A549 (cell line): ENCODE data around the gene ADGRL3. TPM values are rescaled to one million over a fixed set of nuclear protein-coding genes. Genes with fewer than 3 reads are reported as not detected.

Experiments
- ATAC-seq, 2 experiments: fragments of 200-7000 bp in 1 of 2; fragments of >200 bp in 1 of 2; cut with Nextera tagmentation in 1 of 2; cut with Tn5 transposase in 1 of 2; 3 replicates each; pipeline versions ENCODE4 v1.8.0 to v1.9.1; 2018 to 2020; ENCODE audit warnings: mild to moderate bottlenecking in 1 of 2, moderate library complexity in 1 of 2
- CTCF ChIA-PET: fragments of 300-600 bp; sonication (Branson Sonifier 250); formaldehyde crosslinking; extraction: SDS; loops from one replicate; lab custom pipeline; 2021; ENCODE audit warnings: antibody characterized with exemption, inconsistent platforms; lab: Yijun Ruan, JAX
- POLR2A ChIA-PET: fragments of 350-600 bp; formaldehyde crosslinking; extraction: SDS; loops from one replicate; lab custom pipeline; 2021; ENCODE audit warnings: antibody characterized with exemption, inconsistent platforms; lab: Yijun Ruan, JAX
- DNase-seq, 2 experiments: peaks; one replicate each; pipeline versions ENCODE4 v3.0.0 to v3.0.0-alpha.2; 2011 to 2016; ENCODE audit warnings: low read depth in 1 of 2, low spot score in 1 of 2
- FAIRE-seq: peaks from 2 replicates; lab custom pipeline; 2011; peaks lifted over from hg19 to GRCh38; lab: Jason Lieb, UNC
- H3K27ac ChIP-seq, 2 experiments: fragments of >200 bp; sonication (Bioruptor Twin); formaldehyde crosslinking; 3 replicates each; pipeline ENCODE4 v1.5.1; 2016 to 2017
- H3K4me1 ChIP-seq: fragments of >200 bp; sonication (Bioruptor Twin); formaldehyde crosslinking; 3 replicates; pipeline ENCODE4 v1.6.1; 2016
- H3K4me2 ChIP-seq: fragments of >200 bp; sonication (Bioruptor Twin); formaldehyde crosslinking; 3 replicates; pipeline ENCODE4 v1.6.1; 2016
- H3K4me3 ChIP-seq: fragments of >200 bp; sonication (Bioruptor Twin); formaldehyde crosslinking; 3 replicates; pipeline ENCODE4 v1.5.1; 2016
- H3K9me3 ChIP-seq: fragments of >200 bp; sonication (Bioruptor Twin); formaldehyde crosslinking; 3 replicates; pipeline ENCODE4 v1.6.1; 2016
- CBX2 ChIP-seq: fragments of 200-600 bp; sonication (generic); IDR thresholded peaks from 2 replicates; pipeline ENCODE4 v1.6.1; 2016; ENCODE audit warnings: low read depth, mild to moderate bottlenecking, borderline replicate concordance
- CBX8 ChIP-seq: fragments of 200-600 bp; sonication (generic); IDR thresholded peaks from 2 replicates; pipeline ENCODE4 v1.6.1; 2016
- CEBPB ChIP-seq, 2 experiments: fragments of >200 bp in 1 of 2; sonication (Bioruptor Twin) in 1 of 2; formaldehyde crosslinking in 1 of 2; IDR thresholded peaks; 2 replicates each; pipeline ENCODE4 v1.6.1; 2012 to 2016
- CHD4 ChIP-seq: fragments of 200-600 bp; sonication (generic); IDR thresholded peaks from 2 replicates; pipeline ENCODE4 v1.6.1; 2016; ENCODE audit warnings: antibody characterized with exemption, mild to moderate bottlenecking, borderline replicate concordance
- CTCF ChIP-seq: fragments of >200 bp; sonication (Bioruptor Twin); formaldehyde crosslinking; IDR thresholded peaks from 3 replicates; pipeline ENCODE4 v1.5.1; 2016
- E2F6 ChIP-seq: IDR thresholded peaks from 2 replicates; pipeline ENCODE4 v1.6.1; 2012; ENCODE audit warnings: low read depth, borderline replicate concordance
- EP300 ChIP-seq, 2 experiments: fragments of >200 bp; sonication (Bioruptor Twin); formaldehyde crosslinking; IDR thresholded peaks; 2 replicates in 1 of 2; 3 replicates in 1 of 2; pipeline ENCODE4 v1.6.1; 2016 to 2017
- FOSB ChIP-seq: fragments of 250-450 bp; sonication (Bioruptor Pico); IDR thresholded peaks from 2 replicates; pipeline ENCODE4 v1.5.0; 2020; ENCODE audit warnings: mild to moderate bottlenecking, moderate library complexity
- FOSL2 ChIP-seq, 2 experiments: fragments of 450-650 bp in 1 of 2; fragments of >200 bp in 1 of 2; sonication (Bioruptor Twin) in 1 of 2; formaldehyde crosslinking; IDR thresholded peaks; 2 replicates each; pipeline versions ENCODE4 v1.5.0 to v1.6.1; 2016 to 2020; ENCODE audit warnings: mild to moderate bottlenecking in 1 of 2, moderate library complexity in 1 of 2
- FOXS1 ChIP-seq: fragments of 250-450 bp; sonication (Bioruptor Pico); IDR thresholded peaks from 2 replicates; pipeline ENCODE4 v1.5.0; 2020; ENCODE audit warnings: mild to moderate bottlenecking, moderate library complexity
- GATA3 ChIP-seq: IDR thresholded peaks from 2 replicates; pipeline ENCODE4 v1.6.1; 2012; ENCODE audit warnings: borderline replicate concordance
- HEYL ChIP-seq: fragments of 250-450 bp; sonication (Bioruptor Pico); IDR thresholded peaks from 2 replicates; pipeline ENCODE4 v1.8.0; 2021; ENCODE audit warnings: mild to moderate bottlenecking, moderate library complexity
- HOXA7 ChIP-seq: fragments of 250-450 bp; sonication (Bioruptor Pico); IDR thresholded peaks from 2 replicates; pipeline ENCODE4 v1.5.0; 2020; ENCODE audit warnings: mild to moderate bottlenecking, moderate library complexity
- HOXB13 ChIP-seq: fragments of 250-450 bp; sonication (Bioruptor Pico); IDR thresholded peaks from 2 replicates; pipeline ENCODE4 v1.5.0; 2020; ENCODE audit warnings: low read depth, mild to moderate bottlenecking, moderate library complexity
- HOXB5 ChIP-seq: fragments of 250-450 bp; sonication (Bioruptor Pico); IDR thresholded peaks from 2 replicates; pipeline ENCODE4 v1.5.0; 2020; ENCODE audit warnings: mild to moderate bottlenecking, moderate library complexity
- KDM1A ChIP-seq: fragments of 200-600 bp; sonication (generic); IDR thresholded peaks from 2 replicates; pipeline ENCODE4 v1.6.1; 2016; ENCODE audit warnings: low read depth, mild to moderate bottlenecking
- KDM5A ChIP-seq: fragments of 200-600 bp; sonication (generic); IDR thresholded peaks from 2 replicates; pipeline ENCODE4 v1.6.1; 2016; ENCODE audit warnings: antibody characterized with exemption, mild to moderate bottlenecking
- PHF8 ChIP-seq: fragments of 200-600 bp; sonication (generic); IDR thresholded peaks from 2 replicates; pipeline ENCODE4 v1.6.1; 2016; ENCODE audit warnings: low read depth, mild to moderate bottlenecking, antibody characterized with exemption, moderate library complexity, borderline replicate concordance
- POLR2A ChIP-seq: IDR thresholded peaks from 2 replicates; pipeline ENCODE4 v1.6.1; 2012; ENCODE audit warnings: mild to moderate bottlenecking, low read length
- RAD21 ChIP-seq, 2 experiments: fragments of >200 bp in 1 of 2; sonication (Bioruptor Twin) in 1 of 2; formaldehyde crosslinking in 1 of 2; IDR thresholded peaks in 1 of 2; conservative IDR thresholded peaks in 1 of 2; 2 replicates in 1 of 2; 3 replicates in 1 of 2; pipeline ENCODE4 v1.6.1; 2012 to 2018; ENCODE audit warnings: inconsistent platforms in 1 of 2
- RARB ChIP-seq: fragments of 250-450 bp; sonication (Bioruptor Pico); IDR thresholded peaks from 2 replicates; pipeline ENCODE4 v1.8.0; 2021; ENCODE audit warnings: mild to moderate bottlenecking, moderate library complexity
- RFX5 ChIP-seq: fragments of 450-650 bp; IDR thresholded peaks from 2 replicates; pipeline ENCODE4 v1.7.1; 2014; ENCODE audit warnings: antibody characterized with exemption, mild to moderate bottlenecking, moderate library complexity
- SMC3 ChIP-seq: fragments of >200 bp; sonication (Bioruptor Twin); formaldehyde crosslinking; IDR thresholded peaks from 3 replicates; pipeline ENCODE4 v1.6.1; 2018; ENCODE audit warnings: inconsistent platforms
- SREBF2 ChIP-seq: fragments of 450-650 bp; IDR thresholded peaks from 2 replicates; pipeline ENCODE4 v1.6.1; 2014; ENCODE audit warnings: mild to moderate bottlenecking, moderate library complexity
- USF2 ChIP-seq: fragments of 450-650 bp; IDR thresholded peaks from 2 replicates; pipeline ENCODE4 v1.6.1; 2014; ENCODE audit warnings: antibody characterized with exemption
- ZC3H11A ChIP-seq: fragments of 450-650 bp; IDR thresholded peaks from 2 replicates; pipeline ENCODE4 v1.6.1; 2014; ENCODE audit warnings: antibody characterized with exemption, mild to moderate bottlenecking
- ZNF302 ChIP-seq: fragments of 250-450 bp; sonication (Bioruptor Pico); IDR thresholded peaks from 2 replicates; pipeline ENCODE4 v1.9.0; 2021; ENCODE audit warnings: inconsistent platforms, mild to moderate bottlenecking, moderate library complexity
- WGBS: methylation state at CpG from one replicate; pipeline ENCODE4 v1.1.6; 2017; ENCODE audit errors: missing lambda C conversion rate; 5-methylcytosine and 5-hydroxymethylcytosine counted together
- polyA plus RNA-seq, 4 experiments: library from polyadenylated mRNA; depleted of rRNA in 3 of 4; stranded (reverse); fragments of >200 nt; fragmentation: RNase III in 1 of 4; extraction: RNeasy Plus Mini Kit Qiagen cat#74134 plus additional on column Dnase treatment in 1 of 4; gene quantifications; 2 replicates in 3 of 4; 3 replicates in 1 of 4; pipeline ENCODE4 v1.2.3, GENCODE V29; 2011 to 2017
- TF ChIP-seq, protein P1 (sequence below): fragments of 150-350 bp; IDR thresholded peaks from 2 replicates; pipeline ENCODE4 v1.6.1; 2014; ENCODE audit warnings: low read depth, mild to moderate bottlenecking, low read length
- TF ChIP-seq, protein P2 (sequence below): IDR thresholded peaks from 2 replicates; pipeline ENCODE4 v1.6.1; 2012

ADGRL3 gene
- polyA plus RNA-seq, 2 of the 4 experiments (the other 2 are of a cell fraction) = 0.05 to 0.12 TPM

GRCh38 chr4:61799794-61800193 lies 599.7 kb downstream of the ADGRL3 start:
- Histone ChIP-seq H3K9me3 (no peaks in the 10 kb centered on the region), H3K27ac (no peak overlapping the region), H3K4me1 (no peaks in the 10 kb centered on the region), H3K4me2 (no peak overlapping the region), H3K4me3 (no peak overlapping the region)
- CTCF ChIA-PET = no interaction called here
- FAIRE-seq = no peak
- no peak for DNase-seq
- ATAC-seq = no peak
- TF ChIP-seq, protein P1, sequence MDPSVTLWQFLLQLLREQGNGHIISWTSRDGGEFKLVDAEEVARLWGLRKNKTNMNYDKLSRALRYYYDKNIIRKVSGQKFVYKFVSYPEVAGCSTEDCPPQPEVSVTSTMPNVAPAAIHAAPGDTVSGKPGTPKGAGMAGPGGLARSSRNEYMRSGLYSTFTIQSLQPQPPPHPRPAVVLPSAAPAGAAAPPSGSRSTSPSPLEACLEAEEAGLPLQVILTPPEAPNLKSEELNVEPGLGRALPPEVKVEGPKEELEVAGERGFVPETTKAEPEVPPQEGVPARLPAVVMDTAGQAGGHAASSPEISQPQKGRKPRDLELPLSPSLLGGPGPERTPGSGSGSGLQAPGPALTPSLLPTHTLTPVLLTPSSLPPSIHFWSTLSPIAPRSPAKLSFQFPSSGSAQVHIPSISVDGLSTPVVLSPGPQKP = no peak
- TF ChIP-seq PHF8 (no peak), HEYL (CRISPR knock-in tag) (no peak), CEBPB (IDR thresholded peaks at IDR 0.05) (no peak), RFX5 (no peak), KDM5A (no peak), USF2 (no peak), EP300 (IDR thresholded peaks at IDR 0.05) (no peak), SMC3 (no peak), FOSB (CRISPR knock-in tag) (no peak), CBX8 (no peak), SREBF2 (no peak), CBX2 (no peak), POLR2A (no peak), CTCF (no peak), GATA3 (no peak), FOSL2 (IDR thresholded peaks at IDR 0.05) (no peak), FOSL2 (CRISPR knock-in tag; IDR thresholded peaks at IDR 0.05) (no peak), HOXB5 (CRISPR knock-in tag) (no peak)
- TF ChIP-seq, protein P2, sequence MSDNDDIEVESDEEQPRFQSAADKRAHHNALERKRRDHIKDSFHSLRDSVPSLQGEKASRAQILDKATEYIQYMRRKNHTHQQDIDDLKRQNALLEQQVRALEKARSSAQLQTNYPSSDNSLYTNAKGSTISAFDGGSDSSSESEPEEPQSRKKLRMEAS = no peak
- POLR2A ChIA-PET = no interaction called here
- WGBS = 38% methylated on average over 2 of the region's 2 CpGs

DNA sequence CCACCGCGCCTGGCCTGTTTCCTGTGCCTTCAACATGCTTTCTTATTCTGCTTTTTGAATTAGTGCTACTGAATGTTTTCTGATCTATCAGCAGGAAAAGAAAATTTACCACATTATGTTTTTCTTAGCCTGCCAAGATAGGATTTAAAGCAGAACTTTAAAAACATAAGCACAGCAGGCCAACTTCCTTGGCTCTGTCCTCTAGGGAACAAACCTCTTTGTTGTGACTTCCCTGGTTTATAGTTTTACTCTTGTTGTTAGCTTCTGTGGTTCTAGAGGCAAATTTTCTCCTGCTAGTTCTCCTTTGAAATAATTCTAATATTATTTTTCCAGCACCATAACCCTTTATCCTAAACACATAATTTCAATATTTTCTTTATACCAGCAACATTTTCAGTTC lies 605.1 kb downstream of the ADGRL3 start:
- Histone ChIP-seq H3K4me2 (no peak overlapping the region), H3K9me3 (no peaks in the 10 kb centered on the region), H3K4me3 (no peak overlapping the region), H3K27ac (no peak overlapping the region), H3K4me1 (no peaks in the 10 kb centered on the region)
- CTCF ChIA-PET = no interaction called here
- POLR2A ChIA-PET = no interaction called here
- WGBS = 87% methylated on average over 2 of the region's 2 CpGs
- ATAC-seq (no peak), DNase-seq (no peak), FAIRE-seq (no peak)
- TF ChIP-seq HEYL (CRISPR knock-in tag) (no peak), KDM5A (no peak), HOXB13 (CRISPR knock-in tag) (no peak), PHF8 (no peak), KDM1A (no peak), ZC3H11A (no peak), FOXS1 (no peak), RAD21 (conservative IDR thresholded peaks at IDR 0.05 in 1 of 2, IDR thresholded peaks at IDR 0.05 in 1 of 2) (no peak), CTCF (no peak), RARB (no peak), E2F6 (no peak), CHD4 (no peak), HOXA7 (CRISPR knock-in tag) (no peak), ZNF302 (no peak)
